A549 (cell line): ENCODE results near the gene SLC22A7.

ENCODE experiments used
- BHLHE40 ChIP-seq: IDR thresholded peaks from 2 replicates; pipeline ENCODE4 v1.6.1; 2012; ENCODE audit warnings: low read depth, low read length, inconsistent platforms
- CTCF ChIP-seq: fragments of >200 bp; sonication (Bioruptor Twin); formaldehyde crosslinking; IDR thresholded peaks from 3 replicates; pipeline ENCODE4 v1.5.1; 2016
- FOXS1 ChIP-seq: fragments of 250-450 bp; sonication (Bioruptor Pico); IDR thresholded peaks from 2 replicates; pipeline ENCODE4 v1.5.0; 2020; ENCODE audit warnings: mild to moderate bottlenecking, moderate library complexity
- JUN ChIP-seq, 2 experiments: fragments of >200 bp; sonication (Bioruptor Twin); formaldehyde crosslinking; IDR thresholded peaks; 2 replicates in 1 of 2; 3 replicates in 1 of 2; pipeline ENCODE4 v1.6.1; 2016 to 2017
- MAZ ChIP-seq: fragments of 150-350 bp; IDR thresholded peaks from 2 replicates; pipeline ENCODE4 v1.6.1; 2014; ENCODE audit warnings: antibody characterized with exemption, low read depth, low read length, borderline replicate concordance
- POLR2A ChIP-seq: IDR thresholded peaks from 2 replicates; pipeline ENCODE4 v1.6.1; 2012; ENCODE audit warnings: mild to moderate bottlenecking, low read length
- RCOR1 ChIP-seq: fragments of 150-350 bp; IDR thresholded peaks from 2 replicates; pipeline ENCODE4 v1.6.1; 2014; ENCODE audit warnings: antibody characterized with exemption, low read length, low read depth

GRCh38 chr6:43284991-43285781 is 12.9 kb upstream of the SLC22A7 start:
- TF ChIP-seq CTCF, result no peak
- no peak for TF ChIP-seq POLR2A
- no peak for TF ChIP-seq MAZ
- TF ChIP-seq JUN (IDR thresholded peaks at IDR 0.05), result no peak
- TF ChIP-seq BHLHE40, result no peak
- no peak for TF ChIP-seq RCOR1
- TF ChIP-seq FOXS1 (CRISPR knock-in tag), result no peak
